HepG2 (cell line): ENCODE measurements around the gene RASA4.
"Not testable (repeated sequence)": the region's sequence is repeated elsewhere in the genome, so short reads cannot be mapped to it uniquely, and the experiment has no call there.

ENCODE experiments used
- ATF1 ChIP-seq: IDR thresholded peaks from 2 replicates; pipeline ENCODE4 v1.6.1; 2016; ENCODE audit warnings: mild to moderate bottlenecking, control low read depth
- CTCF ChIP-seq: sonication (generic); formaldehyde crosslinking; IDR thresholded peaks from 2 replicates; pipeline ENCODE4 v1.5.0; 2020; ENCODE audit warnings: mild to moderate bottlenecking, missing genetic modification reagents, moderate library complexity
- ETS1 ChIP-seq: sonication (generic); formaldehyde crosslinking; IDR thresholded peaks from 2 replicates; pipeline ENCODE4 v1.4.0; 2020; ENCODE audit warnings: missing genetic modification reagents
- FOXK2 ChIP-seq: fragments of 450-650 bp; IDR thresholded peaks from 2 replicates; pipeline ENCODE4 v1.6.1; 2016
- HMG20A ChIP-seq: IDR thresholded peaks from 2 replicates; pipeline ENCODE4 v1.6.1; 2016; ENCODE audit warnings: borderline replicate concordance
- IRF9 ChIP-seq: sonication (generic); formaldehyde crosslinking; IDR thresholded peaks from 2 replicates; pipeline ENCODE4 v1.8.0; 2022; ENCODE audit warnings: missing genetic modification reagents, mild to moderate bottlenecking, borderline replicate concordance
- NFIB ChIP-seq: sonication (generic); formaldehyde crosslinking; IDR thresholded peaks from 2 replicates; pipeline ENCODE4 v1.9.0; 2021; ENCODE audit warnings: missing genetic modification reagents, mild to moderate bottlenecking, borderline replicate concordance
- PRDM15 ChIP-seq: sonication (generic); formaldehyde crosslinking; IDR thresholded peaks from 2 replicates; pipeline ENCODE4 v1.4.0; 2020; ENCODE audit warnings: missing genetic modification reagents
- SOX13 ChIP-seq, 3 experiments: fragments of 450-650 bp in 1 of 3; sonication (generic) in 1 of 3; formaldehyde crosslinking in 1 of 3; IDR thresholded peaks in 2 of 3; conservative IDR thresholded peaks in 1 of 3; 2 replicates each; pipeline versions ENCODE4 v1.5.0 to v1.6.1; 2016 to 2020; ENCODE audit warnings: antibody characterized with exemption in 1 of 3, mild to moderate bottlenecking in 1 of 3, missing compliant biosample characterization in 1 of 3, missing genetic modification reagents in 1 of 3, moderate library complexity in 1 of 3
- ZFP82 ChIP-seq: sonication (generic); formaldehyde crosslinking; IDR thresholded peaks from 2 replicates; pipeline ENCODE4 v1.5.1; 2020; ENCODE audit warnings: mild to moderate bottlenecking, missing genetic modification reagents, borderline replicate concordance
- ZNF878 ChIP-seq: sonication (generic); formaldehyde crosslinking; IDR thresholded peaks from 2 replicates; pipeline ENCODE4 v1.8.1; 2023; ENCODE audit warnings: mild to moderate bottlenecking, missing genetic modification reagents, moderate library complexity
- TF ChIP-seq, protein P1 (sequence below): sonication (generic); formaldehyde crosslinking; IDR thresholded peaks from 2 replicates; pipeline ENCODE4 v1.5.1; 2020; ENCODE audit warnings: mild to moderate bottlenecking, missing genetic modification reagents, borderline replicate concordance
- TF ChIP-seq, protein P2 (sequence below), 2 experiments: IDR thresholded peaks; 2 replicates each; pipeline ENCODE4 v1.6.1; 2011 to 2012; ENCODE audit warnings: low read length in 2 of 2, borderline replicate concordance in 1 of 2, low read depth in 1 of 2, mild to moderate bottlenecking in 1 of 2, moderate library complexity in 1 of 2
- TF ChIP-seq, protein P3 (sequence below): sonication (generic); formaldehyde crosslinking; IDR thresholded peaks from 2 replicates; pipeline ENCODE4 v1.4.0; 2020; ENCODE audit warnings: low read depth, mild to moderate bottlenecking, missing genetic modification reagents

DNA sequence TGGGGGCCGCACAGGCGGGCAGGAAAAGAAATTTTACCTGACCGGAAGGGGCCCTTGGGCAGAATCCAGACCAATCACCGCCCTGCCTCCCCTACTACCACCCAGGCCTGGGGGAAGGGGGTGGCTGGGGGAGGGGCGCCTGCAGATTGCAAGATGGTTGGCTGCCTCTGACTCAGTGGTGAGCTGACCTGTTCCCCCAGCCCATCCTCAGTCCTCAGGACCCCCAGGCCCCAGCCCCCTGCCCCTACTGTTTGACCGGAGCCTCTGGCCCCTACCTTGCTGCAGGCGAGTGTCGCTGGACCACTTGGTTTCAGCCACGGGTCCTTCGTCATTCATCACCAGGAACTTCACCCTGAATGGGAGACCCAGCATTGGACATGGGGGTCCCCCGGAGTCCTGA is 22.3 kb upstream of the RASA4 start:
- TF ChIP-seq ATF1; NFIB (CRISPR knock-in tag); HMG20A (CRISPR knock-in tag); ETS1; SOX13 (IDR thresholded peaks at IDR 0.05); SOX13 (CRISPR knock-in tag; conservative IDR thresholded peaks at IDR 0.05 in 1 of 2, IDR thresholded peaks at IDR 0.05 in 1 of 2); ZNF878; CTCF (CRISPR knock-in tag); ZFP82 (CRISPR knock-in tag); IRF9 (CRISPR knock-in tag); FOXK2; PRDM15 (CRISPR knock-in tag): not testable (repeated sequence)
- TF ChIP-seq, protein P1, sequence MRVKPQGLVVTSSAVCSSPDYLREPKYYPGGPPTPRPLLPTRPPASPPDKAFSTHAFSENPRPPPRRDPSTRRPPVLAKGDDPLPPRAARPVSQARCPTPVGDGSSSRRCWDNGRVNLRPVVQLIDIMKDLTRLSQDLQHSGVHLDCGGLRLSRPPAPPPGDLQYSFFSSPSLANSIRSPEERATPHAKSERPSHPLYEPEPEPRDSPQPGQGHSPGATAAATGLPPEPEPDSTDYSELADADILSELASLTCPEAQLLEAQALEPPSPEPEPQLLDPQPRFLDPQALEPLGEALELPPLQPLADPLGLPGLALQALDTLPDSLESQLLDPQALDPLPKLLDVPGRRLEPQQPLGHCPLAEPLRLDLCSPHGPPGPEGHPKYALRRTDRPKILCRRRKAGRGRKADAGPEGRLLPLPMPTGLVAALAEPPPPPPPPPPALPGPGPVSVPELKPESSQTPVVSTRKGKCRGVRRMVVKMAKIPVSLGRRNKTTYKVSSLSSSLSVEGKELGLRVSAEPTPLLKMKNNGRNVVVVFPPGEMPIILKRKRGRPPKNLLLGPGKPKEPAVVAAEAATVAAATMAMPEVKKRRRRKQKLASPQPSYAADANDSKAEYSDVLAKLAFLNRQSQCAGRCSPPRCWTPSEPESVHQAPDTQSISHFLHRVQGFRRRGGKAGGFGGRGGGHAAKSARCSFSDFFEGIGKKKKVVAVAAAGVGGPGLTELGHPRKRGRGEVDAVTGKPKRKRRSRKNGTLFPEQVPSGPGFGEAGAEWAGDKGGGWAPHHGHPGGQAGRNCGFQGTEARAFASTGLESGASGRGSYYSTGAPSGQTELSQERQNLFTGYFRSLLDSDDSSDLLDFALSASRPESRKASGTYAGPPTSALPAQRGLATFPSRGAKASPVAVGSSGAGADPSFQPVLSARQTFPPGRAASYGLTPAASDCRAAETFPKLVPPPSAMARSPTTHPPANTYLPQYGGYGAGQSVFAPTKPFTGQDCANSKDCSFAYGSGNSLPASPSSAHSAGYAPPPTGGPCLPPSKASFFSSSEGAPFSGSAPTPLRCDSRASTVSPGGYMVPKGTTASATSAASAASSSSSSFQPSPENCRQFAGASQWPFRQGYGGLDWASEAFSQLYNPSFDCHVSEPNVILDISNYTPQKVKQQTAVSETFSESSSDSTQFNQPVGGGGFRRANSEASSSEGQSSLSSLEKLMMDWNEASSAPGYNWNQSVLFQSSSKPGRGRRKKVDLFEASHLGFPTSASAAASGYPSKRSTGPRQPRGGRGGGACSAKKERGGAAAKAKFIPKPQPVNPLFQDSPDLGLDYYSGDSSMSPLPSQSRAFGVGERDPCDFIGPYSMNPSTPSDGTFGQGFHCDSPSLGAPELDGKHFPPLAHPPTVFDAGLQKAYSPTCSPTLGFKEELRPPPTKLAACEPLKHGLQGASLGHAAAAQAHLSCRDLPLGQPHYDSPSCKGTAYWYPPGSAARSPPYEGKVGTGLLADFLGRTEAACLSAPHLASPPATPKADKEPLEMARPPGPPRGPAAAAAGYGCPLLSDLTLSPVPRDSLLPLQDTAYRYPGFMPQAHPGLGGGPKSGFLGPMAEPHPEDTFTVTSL (CRISPR knock-in tag): not testable (repeated sequence)
- TF ChIP-seq, protein P2, sequence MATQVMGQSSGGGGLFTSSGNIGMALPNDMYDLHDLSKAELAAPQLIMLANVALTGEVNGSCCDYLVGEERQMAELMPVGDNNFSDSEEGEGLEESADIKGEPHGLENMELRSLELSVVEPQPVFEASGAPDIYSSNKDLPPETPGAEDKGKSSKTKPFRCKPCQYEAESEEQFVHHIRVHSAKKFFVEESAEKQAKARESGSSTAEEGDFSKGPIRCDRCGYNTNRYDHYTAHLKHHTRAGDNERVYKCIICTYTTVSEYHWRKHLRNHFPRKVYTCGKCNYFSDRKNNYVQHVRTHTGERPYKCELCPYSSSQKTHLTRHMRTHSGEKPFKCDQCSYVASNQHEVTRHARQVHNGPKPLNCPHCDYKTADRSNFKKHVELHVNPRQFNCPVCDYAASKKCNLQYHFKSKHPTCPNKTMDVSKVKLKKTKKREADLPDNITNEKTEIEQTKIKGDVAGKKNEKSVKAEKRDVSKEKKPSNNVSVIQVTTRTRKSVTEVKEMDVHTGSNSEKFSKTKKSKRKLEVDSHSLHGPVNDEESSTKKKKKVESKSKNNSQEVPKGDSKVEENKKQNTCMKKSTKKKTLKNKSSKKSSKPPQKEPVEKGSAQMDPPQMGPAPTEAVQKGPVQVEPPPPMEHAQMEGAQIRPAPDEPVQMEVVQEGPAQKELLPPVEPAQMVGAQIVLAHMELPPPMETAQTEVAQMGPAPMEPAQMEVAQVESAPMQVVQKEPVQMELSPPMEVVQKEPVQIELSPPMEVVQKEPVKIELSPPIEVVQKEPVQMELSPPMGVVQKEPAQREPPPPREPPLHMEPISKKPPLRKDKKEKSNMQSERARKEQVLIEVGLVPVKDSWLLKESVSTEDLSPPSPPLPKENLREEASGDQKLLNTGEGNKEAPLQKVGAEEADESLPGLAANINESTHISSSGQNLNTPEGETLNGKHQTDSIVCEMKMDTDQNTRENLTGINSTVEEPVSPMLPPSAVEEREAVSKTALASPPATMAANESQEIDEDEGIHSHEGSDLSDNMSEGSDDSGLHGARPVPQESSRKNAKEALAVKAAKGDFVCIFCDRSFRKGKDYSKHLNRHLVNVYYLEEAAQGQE (IDR thresholded peaks at IDR 0.05; ENCODE audit: borderline replicate concordance in 1 of 2, low read depth in 1 of 2, low read length in 2 of 2): not testable (repeated sequence)
- TF ChIP-seq, protein P3, sequence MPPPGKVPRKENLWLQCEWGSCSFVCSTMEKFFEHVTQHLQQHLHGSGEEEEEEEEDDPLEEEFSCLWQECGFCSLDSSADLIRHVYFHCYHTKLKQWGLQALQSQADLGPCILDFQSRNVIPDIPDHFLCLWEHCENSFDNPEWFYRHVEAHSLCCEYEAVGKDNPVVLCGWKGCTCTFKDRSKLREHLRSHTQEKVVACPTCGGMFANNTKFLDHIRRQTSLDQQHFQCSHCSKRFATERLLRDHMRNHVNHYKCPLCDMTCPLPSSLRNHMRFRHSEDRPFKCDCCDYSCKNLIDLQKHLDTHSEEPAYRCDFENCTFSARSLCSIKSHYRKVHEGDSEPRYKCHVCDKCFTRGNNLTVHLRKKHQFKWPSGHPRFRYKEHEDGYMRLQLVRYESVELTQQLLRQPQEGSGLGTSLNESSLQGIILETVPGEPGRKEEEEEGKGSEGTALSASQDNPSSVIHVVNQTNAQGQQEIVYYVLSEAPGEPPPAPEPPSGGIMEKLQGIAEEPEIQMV (CRISPR knock-in tag): not testable (repeated sequence)
